Cardiac muscle cell (in vitro differentiated cells and primary cell): Measurements from ENCODE around the gene FBXL17. TPM values are rescaled to one million over a fixed set of nuclear protein-coding genes. Genes with fewer than 3 reads are reported as not detected.

Source experiments
- DNase-seq, 2 donors: peaks; one replicate each; pipeline versions ENCODE4 v3.0.0 to v3.0.0-alpha.2; 2010 to 2017; ENCODE audit warnings: low read depth in 1 of 2, low spot score in 1 of 2
- H3K27ac ChIP-seq: fragments of 200-600 bp; sonication (generic); 2 replicates; pipeline ENCODE4 v1.5.1; 2016
- H3K27me3 ChIP-seq: fragments of 200-600 bp; sonication (generic); 2 replicates; pipeline ENCODE4 v1.6.0; 2016; ENCODE audit warnings: control low read depth
- H3K36me3 ChIP-seq: fragments of 200-600 bp; sonication (generic); 2 replicates; pipeline ENCODE4 v1.5.1; 2016; ENCODE audit warnings: control low read depth
- H3K4me1 ChIP-seq: fragments of 200-600 bp; sonication (generic); 2 replicates; pipeline ENCODE4 v1.8.1; 2017; ENCODE audit warnings: low read depth, mild to moderate bottlenecking, mixed run types
- H3K4me3 ChIP-seq: fragments of 200-600 bp; sonication (generic); 2 replicates; pipeline ENCODE4 v1.5.1; 2016; ENCODE audit warnings: mild to moderate bottlenecking
- H3K9me3 ChIP-seq: fragments of 200-600 bp; sonication (generic); 2 replicates; pipeline ENCODE4 v1.5.1; 2017; ENCODE audit warnings: low read depth, mild to moderate bottlenecking, control low read depth
- CTCF ChIP-seq: IDR thresholded peaks from 2 replicates; pipeline ENCODE4 v1.5.1; 2012; ENCODE audit warnings: low read depth, mild to moderate bottlenecking, low read length
- polyA plus RNA-seq: library from polyadenylated mRNA; unstranded; fragments of >200 nt; fragmentation: Nextera tagmentation; extraction: Ambion mirVana; gene quantifications from 2 replicates; pipeline ENCODE4 v1.2.1, GENCODE V29; 2016
- total RNA-seq: library from RNA; depleted of rRNA; stranded (reverse); fragments of >200 nt; gene quantifications from 2 replicates; pipeline ENCODE4 v1.2.3, GENCODE V29; 2016

FBXL17 gene
- total and polyA plus RNA-seq, 2 experiments from 2014 or later = 18.3 to 22.9 TPM

GRCh38 chr5:108371263-108371662 lies 10.6 kb downstream of the FBXL17 start:
- H3K4me1 ChIP-seq = no peaks in the 10 kb centered on the region
- H3K27me3 ChIP-seq = no peaks in the 10 kb centered on the region
- DNase-seq = no peak
- TF ChIP-seq CTCF = no peak
- H3K27ac ChIP-seq = no peak overlapping the region
- no peak overlapping the region for H3K4me3 ChIP-seq
- H3K36me3 ChIP-seq = no peaks in the 10 kb centered on the region
- peaks cover 4% of the 10 kb centered on the region for H3K9me3 ChIP-seq

GRCh38 chr5:108369167-108369566 lies 12.7 kb downstream of the FBXL17 start:
- Histone ChIP-seq H3K4me3 (no peak overlapping the region), H3K27me3 (no peaks in the 10 kb centered on the region), H3K36me3 (peaks cover 6% of the 10 kb centered on the region), H3K9me3 (peaks cover 4% of the 10 kb centered on the region), H3K4me1 (no peaks in the 10 kb centered on the region), H3K27ac (no peak overlapping the region)
- TF ChIP-seq CTCF = no peak
- DNase-seq = no peak

GRCh38 chr5:108367679-108368334 lies 14.1 kb downstream of the FBXL17 start:
- Histone ChIP-seq H3K27me3 (no peaks in the 10 kb centered on the region), H3K36me3 (peaks cover 8% of the 10 kb centered on the region), H3K4me1 (no peaks in the 10 kb centered on the region), H3K27ac (no peak overlapping the region), H3K4me3 (no peak overlapping the region), H3K9me3 (no peaks in the 10 kb centered on the region)
- DNase-seq = no peak
- TF ChIP-seq CTCF = no peak

- Histone ChIP-seq H3K27ac (peak overlapping the region; percentile 7), H3K27me3 (no peaks in the 10 kb centered on the region), H3K4me3 (no peak overlapping the region), H3K4me1 (no peaks in the 10 kb centered on the region), H3K9me3 (no peaks in the 10 kb centered on the region), H3K36me3 (peaks cover 9% of the 10 kb centered on the region)
- no peak for DNase-seq
- TF ChIP-seq CTCF = no peak
These were observed 15.4 kb downstream of the FBXL17 start for GRCh38 chr5:108366500-108366899.

- no peak for TF ChIP-seq CTCF
- peak in 1 of 2 donors; percentile 15 for DNase-seq
- Histone ChIP-seq H3K9me3 (no peaks in the 10 kb centered on the region), H3K27me3 (no peaks in the 10 kb centered on the region), H3K4me1 (no peaks in the 10 kb centered on the region), H3K4me3 (no peak overlapping the region), H3K36me3 (peaks cover 9% of the 10 kb centered on the region), H3K27ac (no peak overlapping the region)
These were observed 20.1 kb downstream of the FBXL17 start for GRCh38 chr5:108361771-108362170.
